Hepatocyte (in vitro differentiated cells): Measurements from ENCODE around the gene FLOT2. TPM values are rescaled to one million over a fixed set of nuclear protein-coding genes. Genes with fewer than 3 reads are reported as not detected.

Experiments
- DNase-seq: peaks from one replicate; pipeline ENCODE4 v3.0.0-alpha.2; 2016; ENCODE audit warnings: low spot score
- H2AFZ ChIP-seq: fragments of 200-600 bp; sonication (generic); 2 replicates; pipeline ENCODE4 v1.6.0; 2016; ENCODE audit warnings: antibody characterized with exemption, mild to moderate bottlenecking
- H3K27ac ChIP-seq: fragments of 200-600 bp; sonication (generic); 2 replicates; pipeline ENCODE4 v1.5.1; 2016; ENCODE audit warnings: mild to moderate bottlenecking
- H3K27me3 ChIP-seq: fragments of 200-600 bp; sonication (generic); 2 replicates; pipeline ENCODE4 v1.6.1; 2016
- H3K36me3 ChIP-seq: fragments of 200-600 bp; sonication (generic); replicated peaks from 2 replicates; pipeline ENCODE4 v1.5.1; 2016; ENCODE audit warnings: low read depth; ENCODE audit not compliant: insufficient read depth
- H3K4me1 ChIP-seq: fragments of 200-600 bp; sonication (generic); 2 replicates; pipeline ENCODE4 v1.5.1; 2016; ENCODE audit warnings: mild to moderate bottlenecking, moderate library complexity; ENCODE audit not compliant: insufficient read depth
- H3K4me2 ChIP-seq: fragments of 200-600 bp; sonication (generic); 2 replicates; pipeline ENCODE4 v1.6.0; 2016
- H3K4me3 ChIP-seq: fragments of 200-600 bp; sonication (generic); 2 replicates; pipeline ENCODE4 v1.5.1; 2016; ENCODE audit warnings: mild to moderate bottlenecking
- H3K79me2 ChIP-seq: fragments of 200-600 bp; sonication (generic); 2 replicates; pipeline ENCODE4 v1.6.0; 2017; ENCODE audit warnings: mild to moderate bottlenecking
- H3K9me2 ChIP-seq: fragments of 200-600 bp; sonication (generic); replicated peaks from 2 replicates; pipeline ENCODE4 v1.6.0; 2017; ENCODE audit warnings: mild to moderate bottlenecking; ENCODE audit not compliant: insufficient read depth
- H3K9me3 ChIP-seq: fragments of 200-600 bp; sonication (generic); 2 replicates; pipeline ENCODE4 v1.5.1; 2016; ENCODE audit warnings: low read depth, mild to moderate bottlenecking
- H4K20me1 ChIP-seq: fragments of 200-600 bp; sonication (generic); 2 replicates; pipeline ENCODE4 v1.6.0; 2016; ENCODE audit warnings: mild to moderate bottlenecking; ENCODE audit not compliant: insufficient read depth, poor library complexity, severe bottlenecking
- CTCF ChIP-seq: fragments of 200-600 bp; sonication (generic); IDR thresholded peaks from 2 replicates; pipeline ENCODE4 v1.5.1; 2016; ENCODE audit warnings: antibody characterized with exemption, mild to moderate bottlenecking; ENCODE audit not compliant: poor library complexity
- EZH2 ChIP-seq: fragments of 200-600 bp; sonication (generic); IDR thresholded peaks from 2 replicates; pipeline ENCODE4 v1.6.1; 2016; ENCODE audit warnings: antibody characterized with exemption, mild to moderate bottlenecking, borderline replicate concordance
- EZH2phosphoT487 ChIP-seq: fragments of 200-600 bp; sonication (generic); IDR thresholded peaks from one replicate; pipeline ENCODE4 v1.6.1; 2018; ENCODE audit warnings: antibody characterized with exemption, mild to moderate bottlenecking, low read depth, moderate library complexity; ENCODE audit not compliant: unreplicated experiment, severe bottlenecking
- WGBS: methylation state at CpG from one replicate; pipeline ENCODE4 v1.1.6; 2016; ENCODE audit warnings: low lambda C conversion rate; ENCODE audit errors: missing lambda C conversion rate; 5-methylcytosine and 5-hydroxymethylcytosine counted together
- polyA plus RNA-seq: library from polyadenylated mRNA; unstranded; fragments of >200 nt; fragmentation: Nextera tagmentation; extraction: Ambion mirVana; gene quantifications from 2 replicates; pipeline ENCODE4 v1.2.1, GENCODE V29; 2016
- total RNA-seq: library from RNA; depleted of rRNA; stranded (reverse); fragments of >200 nt; gene quantifications from 2 replicates; pipeline ENCODE4 v1.2.3, GENCODE V29; 2014

The FLOT2 gene
- total and polyA plus RNA-seq, 2 experiments from 2014 or later = 42.0 to 64.0 TPM

GRCh38 chr17:28900986-28901726 lies 3.6 kb upstream of the FLOT2 start:
- TF ChIP-seq EZH2phosphoT487 (no peak), EZH2 (no peak), CTCF (no peak)
- H3K4me3 ChIP-seq = no peak overlapping the region
- H3K79me2 ChIP-seq = peaks cover 50% of the 10 kb centered on the region
- peaks cover 10% of the 10 kb centered on the region for H3K4me1 ChIP-seq
- H4K20me1 ChIP-seq = no peaks in the 10 kb centered on the region
- H3K27ac ChIP-seq = no peak overlapping the region
- no peaks in the 10 kb centered on the region for H3K9me2 ChIP-seq
- no peak overlapping the region for H2AFZ ChIP-seq
- H3K36me3 ChIP-seq = no peaks in the 10 kb centered on the region
- WGBS = 96% methylated on average over 21 of the region's 24 CpGs
- DNase-seq = peak; percentile 28
- no peaks in the 10 kb centered on the region for H3K27me3 ChIP-seq
- H3K4me2 ChIP-seq = peak overlapping the region; percentile 94
- no peaks in the 10 kb centered on the region for H3K9me3 ChIP-seq

- no peak overlapping the region for H2AFZ ChIP-seq
Observed at GRCh38 chr17:28899212-28899815, 1.8 kb upstream of the FLOT2 start.

GRCh38 chr17:28898527-28898955 lies 1.0 kb upstream of the FLOT2 start:
- Histone ChIP-seq H3K4me3 (no peak overlapping the region), H3K36me3 (no peaks in the 10 kb centered on the region), H3K9me2 (no peaks in the 10 kb centered on the region), H3K27me3 (no peaks in the 10 kb centered on the region), H2AFZ (no peak overlapping the region), H4K20me1 (peaks cover 6% of the 10 kb centered on the region), H3K9me3 (no peaks in the 10 kb centered on the region), H3K4me2 (no peak overlapping the region), H3K79me2 (peaks cover 76% of the 10 kb centered on the region), H3K27ac (no peak overlapping the region), H3K4me1 (peaks cover 15% of the 10 kb centered on the region)
- TF ChIP-seq EZH2 (no peak), EZH2phosphoT487 (no peak), CTCF (no peak)
- 90% methylated on average over 11 of the region's 12 CpGs for WGBS
- DNase-seq = no peak

More at GRCh38 chr17:28899212-28899815, 1.8 kb upstream of the FLOT2 start:
- H3K36me3 ChIP-seq = no peaks in the 10 kb centered on the region
- no peaks in the 10 kb centered on the region for H3K9me2 ChIP-seq
- no peak for TF ChIP-seq CTCF
- no peak for TF ChIP-seq EZH2phosphoT487
- no peak for TF ChIP-seq EZH2
- H3K79me2 ChIP-seq = peaks cover 69% of the 10 kb centered on the region
- no peak overlapping the region for H3K27ac ChIP-seq
- no peaks in the 10 kb centered on the region for H3K27me3 ChIP-seq
- no peak overlapping the region for H3K4me2 ChIP-seq
- no peak for DNase-seq
- H3K9me3 ChIP-seq = no peaks in the 10 kb centered on the region
- peaks cover 15% of the 10 kb centered on the region for H3K4me1 ChIP-seq
- H3K4me3 ChIP-seq = no peak overlapping the region
- H4K20me1 ChIP-seq = peaks cover 4% of the 10 kb centered on the region
- 94% methylated on average over 5 of the region's 5 CpGs for WGBS
